Measurements from ENCODE around the gene PDE6A.

DNA sequence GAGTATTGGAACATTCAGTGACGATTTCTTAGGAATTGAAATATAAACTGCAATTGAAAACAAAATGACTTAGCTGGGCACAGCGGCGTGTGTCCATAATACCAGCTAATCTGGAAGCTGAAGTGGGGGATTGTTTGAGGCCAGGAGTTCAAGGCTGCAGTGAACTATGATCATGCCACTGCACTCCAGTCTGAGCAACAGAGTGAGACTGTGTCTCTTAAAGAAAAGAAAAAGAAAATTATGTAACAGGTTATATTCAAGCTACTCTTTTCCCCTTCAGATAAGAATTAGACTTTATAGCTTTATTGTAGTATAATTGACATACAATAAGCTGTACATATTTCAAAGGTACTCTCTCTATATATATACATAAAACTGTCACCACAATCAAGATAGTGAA is 22.4 kb upstream of the PDE6A start:
- TF ChIP-seq GATA2 (IDR thresholded peaks at IDR 0.05; ENCODE audit: low read depth, low read length) = no peak
- no peak for TF ChIP-seq GATA3 (IDR thresholded peaks at IDR 0.05; ENCODE audit: low read depth, low read length)
